ENCODE measurements around the gene WFIKKN2.
"Not testable (repeated sequence)": the region's sequence is repeated elsewhere in the genome, so short reads cannot be mapped to it uniquely, and the experiment has no call there.

Gene WFIKKN2

GRCh38 chr17:50858486-50859225 lies 23.3 kb downstream of the WFIKKN2 start:
- peaks cover 20% of the 10 kb centered on the region for H3K36me3 Mint-ChIP-seq (ENCODE audit: low read depth)
- H3K4me1 Mint-ChIP-seq = peaks cover 35% of the 10 kb centered on the region
- no peak overlapping the region for H3K4me3 Mint-ChIP-seq
- H3K9me3 Mint-ChIP-seq = no peaks in the 10 kb centered on the region
- H3K27ac Mint-ChIP-seq = no peak overlapping the region
- no peaks in the 10 kb centered on the region for H3K27me3 Mint-ChIP-seq (ENCODE audit: low read depth)
- TF ChIP-seq CTCF (IDR thresholded peaks at IDR 0.05; ENCODE audit: unreplicated experiment in 3 of 3) = no peak

GRCh38 chr17:50859727-50860126 lies 24.3 kb downstream of the WFIKKN2 start:
- not testable (repeated sequence) for H3K27me3 Mint-ChIP-seq (ENCODE audit: low read depth); H3K9me3 Mint-ChIP-seq; H3K4me3 Mint-ChIP-seq; H3K27ac Mint-ChIP-seq
- peaks cover 26% of the 10 kb centered on the region for H3K36me3 Mint-ChIP-seq (ENCODE audit: low read depth)
- peaks cover 40% of the 10 kb centered on the region for H3K4me1 Mint-ChIP-seq

GRCh38 chr17:50861334-50861676 lies 25.9 kb downstream of the WFIKKN2 start:
- H3K4me3 Mint-ChIP-seq = peak overlapping the region in 1 of 3 experiments; percentile 73
- no peak for TF ChIP-seq CTCF (IDR thresholded peaks at IDR 0.05; ENCODE audit: unreplicated experiment in 3 of 3)
- H3K36me3 Mint-ChIP-seq (ENCODE audit: low read depth) = peaks cover 26% of the 10 kb centered on the region
- peaks cover 30% of the 10 kb centered on the region for H3K4me1 Mint-ChIP-seq
- H3K27me3 Mint-ChIP-seq (ENCODE audit: low read depth) = no peaks in the 10 kb centered on the region
- H3K27ac Mint-ChIP-seq = peak overlapping the region in 1 of 3 experiments; percentile 26
- H3K9me3 Mint-ChIP-seq = no peaks in the 10 kb centered on the region

- H3K27ac Mint-ChIP-seq = peak overlapping the region in 2 of 3 experiments; percentile 26 to 28
- peaks cover 26% of the 10 kb centered on the region for H3K36me3 Mint-ChIP-seq (ENCODE audit: low read depth)
- no peak for TF ChIP-seq CTCF (IDR thresholded peaks at IDR 0.05; ENCODE audit: unreplicated experiment in 3 of 3)
- no peaks in the 10 kb centered on the region for H3K27me3 Mint-ChIP-seq (ENCODE audit: low read depth)
- no peaks in the 10 kb centered on the region for H3K9me3 Mint-ChIP-seq
- peak overlapping the region in 2 of 3 experiments; percentile 51 to 73 for H3K4me3 Mint-ChIP-seq
- H3K4me1 Mint-ChIP-seq = peaks cover 30% of the 10 kb centered on the region
Observed at GRCh38 chr17:50861822-50862528, 26.6 kb downstream of the WFIKKN2 start.

GRCh38 chr17:50863221-50863843 lies 27.9 kb downstream of the WFIKKN2 start:
- peaks cover 40% of the 10 kb centered on the region for H3K4me1 Mint-ChIP-seq
- no peaks in the 10 kb centered on the region for H3K9me3 Mint-ChIP-seq
- H3K27ac Mint-ChIP-seq = peak overlapping the region; percentile 17 to 53 (median 23)
- H3K4me3 Mint-ChIP-seq = peak overlapping the region; percentile 94 to 100 (median 97)
- no peaks in the 10 kb centered on the region for H3K27me3 Mint-ChIP-seq (ENCODE audit: low read depth)
- TF ChIP-seq CTCF (IDR thresholded peaks at IDR 0.05; ENCODE audit: unreplicated experiment in 3 of 3) = peak in 2 of 3 experiments; percentile 33 to 45
- H3K36me3 Mint-ChIP-seq (ENCODE audit: low read depth) = peaks cover 26% of the 10 kb centered on the region

- H3K27ac Mint-ChIP-seq = peak overlapping the region; percentile 92 to 98 (median 98)
- no peaks in the 10 kb centered on the region for H3K9me3 Mint-ChIP-seq
- peaks cover 46% of the 10 kb centered on the region for H3K4me1 Mint-ChIP-seq
- H3K27me3 Mint-ChIP-seq (ENCODE audit: low read depth) = no peaks in the 10 kb centered on the region
- H3K4me3 Mint-ChIP-seq = peak overlapping the region; percentile 94 to 100 (median 97)
- TF ChIP-seq CTCF (IDR thresholded peaks at IDR 0.05; ENCODE audit: unreplicated experiment in 3 of 3) = no peak
- H3K36me3 Mint-ChIP-seq (ENCODE audit: low read depth) = peaks cover 26% of the 10 kb centered on the region
Observed at GRCh38 chr17:50863931-50864330, 28.5 kb downstream of the WFIKKN2 start.

All from nephron (organoid).